GM20000 (cell line): Measurements from ENCODE around the gene NIPAL3.

Experiments
- DNase-seq: peaks from one replicate; pipeline ENCODE4 v3.0.0; 2012; ENCODE audit warnings: low spot score
- TF ChIP-seq, protein P1 (sequence below): IDR thresholded peaks from 2 replicates; pipeline ENCODE4 v1.5.1; 2012; ENCODE audit warnings: mild to moderate bottlenecking, control low read depth; ENCODE audit errors: extremely low read depth, missing control alignments

Gene NIPAL3

DNA sequence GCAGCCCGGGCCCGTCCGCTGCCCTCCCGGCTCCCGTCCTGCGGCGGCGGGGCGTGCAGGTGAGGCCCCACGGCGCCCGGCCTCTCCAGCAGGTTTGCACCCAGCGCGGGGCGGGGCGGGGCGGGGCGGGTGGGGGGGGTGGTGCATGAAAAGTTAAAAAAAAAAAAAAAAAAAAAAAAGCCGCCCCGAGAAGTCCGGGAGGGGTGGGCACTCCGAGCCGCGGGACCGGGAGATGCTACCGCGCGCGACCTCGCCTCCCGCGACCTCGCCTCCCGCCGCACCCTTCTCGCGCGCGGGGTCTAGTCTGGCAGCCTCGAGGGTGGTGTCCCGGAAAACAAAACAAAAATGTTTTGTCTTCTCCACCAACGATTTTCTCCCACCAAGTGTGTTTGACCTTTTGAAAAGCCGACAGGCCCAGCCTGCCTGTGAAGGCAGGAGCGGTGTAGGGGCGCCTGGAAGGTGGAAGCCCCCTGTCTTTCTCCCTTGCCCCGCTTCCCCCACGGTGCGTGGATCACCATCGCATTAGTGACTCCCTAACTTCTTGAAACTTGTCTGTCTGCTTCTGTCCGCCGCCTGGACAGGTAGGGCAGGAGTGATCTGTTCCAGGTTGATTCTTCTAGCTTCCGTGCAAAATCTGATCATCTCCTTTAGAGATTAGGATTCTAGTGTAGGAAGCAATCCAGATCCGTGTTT is 87.6 kb downstream of the NIPAL3 start:
- DNase-seq = no peak
- TF ChIP-seq, protein P1, sequence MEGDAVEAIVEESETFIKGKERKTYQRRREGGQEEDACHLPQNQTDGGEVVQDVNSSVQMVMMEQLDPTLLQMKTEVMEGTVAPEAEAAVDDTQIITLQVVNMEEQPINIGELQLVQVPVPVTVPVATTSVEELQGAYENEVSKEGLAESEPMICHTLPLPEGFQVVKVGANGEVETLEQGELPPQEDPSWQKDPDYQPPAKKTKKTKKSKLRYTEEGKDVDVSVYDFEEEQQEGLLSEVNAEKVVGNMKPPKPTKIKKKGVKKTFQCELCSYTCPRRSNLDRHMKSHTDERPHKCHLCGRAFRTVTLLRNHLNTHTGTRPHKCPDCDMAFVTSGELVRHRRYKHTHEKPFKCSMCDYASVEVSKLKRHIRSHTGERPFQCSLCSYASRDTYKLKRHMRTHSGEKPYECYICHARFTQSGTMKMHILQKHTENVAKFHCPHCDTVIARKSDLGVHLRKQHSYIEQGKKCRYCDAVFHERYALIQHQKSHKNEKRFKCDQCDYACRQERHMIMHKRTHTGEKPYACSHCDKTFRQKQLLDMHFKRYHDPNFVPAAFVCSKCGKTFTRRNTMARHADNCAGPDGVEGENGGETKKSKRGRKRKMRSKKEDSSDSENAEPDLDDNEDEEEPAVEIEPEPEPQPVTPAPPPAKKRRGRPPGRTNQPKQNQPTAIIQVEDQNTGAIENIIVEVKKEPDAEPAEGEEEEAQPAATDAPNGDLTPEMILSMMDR = no peak

- DNase-seq = no peak
These were observed 88.4 kb downstream of the NIPAL3 start for GRCh38 chr1:24503870-24504523.

DNA sequence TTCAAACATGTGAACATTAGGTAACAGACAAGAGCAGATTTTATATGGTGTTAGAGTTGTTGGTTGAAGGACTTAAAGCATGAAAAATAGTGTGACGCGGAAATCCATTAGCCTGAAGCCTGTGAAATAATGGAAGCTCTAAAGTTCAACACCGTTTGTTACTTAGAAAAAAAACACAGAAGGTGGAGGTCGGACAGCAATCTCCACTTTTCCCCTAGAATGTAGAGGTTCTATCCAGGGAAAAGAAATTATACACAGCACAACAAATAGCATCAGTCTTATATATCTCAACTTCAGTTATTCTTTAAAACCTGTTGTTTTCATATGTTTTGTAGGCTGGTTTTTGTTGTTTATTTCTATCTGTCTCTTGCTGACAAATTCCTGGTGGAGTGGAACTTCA is 89.0 kb downstream of the NIPAL3 start:
- no peak for DNase-seq
- TF ChIP-seq, protein P1 = no peak

More at GRCh38 chr1:24503870-24504523, 88.4 kb downstream of the NIPAL3 start:
- TF ChIP-seq, protein P1 = no peak

GRCh38 chr1:24505816-24506215 is 90.2 kb downstream of the NIPAL3 start:
- DNase-seq = no peak
- TF ChIP-seq, protein P1 = no peak

- DNase-seq = no peak
- TF ChIP-seq, protein P1 = no peak
These were observed 91.2 kb downstream of the NIPAL3 start for GRCh38 chr1:24506691-24507381.

GRCh38 chr1:24507405-24507804 is 91.8 kb downstream of the NIPAL3 start:
- TF ChIP-seq, protein P1 = no peak
- no peak for DNase-seq

DNA sequence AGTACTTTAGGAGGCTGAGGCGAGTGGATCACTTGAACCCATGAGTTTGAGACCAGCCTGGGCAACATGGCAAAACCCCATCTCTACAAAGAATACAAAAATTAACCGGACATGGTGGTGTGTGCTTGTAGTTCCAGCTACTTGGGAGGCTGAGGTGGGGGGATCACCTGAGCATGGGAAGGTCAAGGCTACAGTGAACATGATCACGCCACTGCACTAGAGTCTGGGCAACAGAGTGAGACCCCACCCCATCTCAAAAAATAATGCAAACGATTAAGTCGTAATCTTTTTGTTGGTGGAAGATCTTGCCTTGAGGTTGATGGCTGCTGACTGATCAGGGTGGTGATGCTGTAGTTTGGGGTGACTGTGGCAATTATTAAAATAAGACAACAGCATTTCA is 93.3 kb downstream of the NIPAL3 start:
- TF ChIP-seq, protein P1 = no peak
- DNase-seq = no peak
